NCI-H2227 (cell line): Measurements from ENCODE around the gene TTC9C.
"Not testable (repeated sequence)": the region's sequence is repeated elsewhere in the genome, so short reads cannot be mapped to it uniquely, and the experiment has no call there.

Experiments used
- DNase-seq: peaks from one replicate; lab custom pipeline; 2025; ENCODE audit not compliant: unreplicated experiment; lab: John Stamatoyannopoulos, UW

The TTC9C gene

GRCh38 chr11:62709247-62710000 lies 18.9 kb upstream of the TTC9C start:
- DNase-seq: peak; percentile 99

- no peak for DNase-seq
Observed at GRCh38 chr11:62710001-62710345, 18.3 kb upstream of the TTC9C start.

GRCh38 chr11:62712276-62712812 lies 15.9 kb upstream of the TTC9C start:
- no peak for DNase-seq

- no peak for DNase-seq
Observed at GRCh38 chr11:62712861-62713260, 15.4 kb upstream of the TTC9C start.

- DNase-seq: no peak
Observed at GRCh38 chr11:62713343-62713742, 14.9 kb upstream of the TTC9C start.

- DNase-seq: no peak
Observed at GRCh38 chr11:62715150-62716130, 12.8 kb upstream of the TTC9C start.

- no peak for DNase-seq
Observed at GRCh38 chr11:62716206-62716605, 12.1 kb upstream of the TTC9C start.

GRCh38 chr11:62716816-62717215 lies 11.5 kb upstream of the TTC9C start:
- no peak for DNase-seq

GRCh38 chr11:62719302-62719978 lies 8.8 kb upstream of the TTC9C start:
- no peak for DNase-seq

GRCh38 chr11:62721994-62722393 lies 6.3 kb upstream of the TTC9C start:
- DNase-seq: no peak

- peak; percentile 39 for DNase-seq
Observed at GRCh38 chr11:62724171-62724570, 4.1 kb upstream of the TTC9C start.

- DNase-seq: no peak
Observed at GRCh38 chr11:62725646-62726045, 2.6 kb upstream of the TTC9C start.

GRCh38 chr11:62726156-62726914 lies 2.0 kb upstream of the TTC9C start:
- DNase-seq: peak; percentile 50

- no peak for DNase-seq
Observed at GRCh38 chr11:62726915-62727164, 1.4 kb upstream of the TTC9C start.

- peak; percentile 99 for DNase-seq
Observed at GRCh38 chr11:62727165-62727871, 968 bp upstream of the TTC9C start, which contains the start of gene HNRNPUL2. Gene HNRNPUL2, minus strand, starts transcription at chr11:62727457. Its CDS starts 301 bp downstream, at chr11:62727156.

GRCh38 chr11:62727872-62728170 lies 465 bp upstream of the TTC9C start:
- peak; percentile 99 for DNase-seq

- DNase-seq: not testable (repeated sequence)
Observed at GRCh38 chr11:62730076-62730475, 1.8 kb downstream of the TTC9C start.

- peak; percentile 34 for DNase-seq
Observed at GRCh38 chr11:62732830-62733229, 4.5 kb downstream of the TTC9C start.

GRCh38 chr11:62737196-62737595 lies 8.9 kb downstream of the TTC9C start:
- no peak for DNase-seq

- no peak for DNase-seq
Observed at GRCh38 chr11:62747475-62748160, 19.3 kb downstream of the TTC9C start.
